Stimulated activated CD4-positive, alpha-beta T cell treated with anti-CD3 and anti-CD28 coated beads, Interleukin-1b, Interleukin-23, amount 100 ng/mL, for 4 hours (primary cell): ENCODE data around the gene NAA80.
A peak's percentile ranks its signal among the peaks of the same experiment; 100 is the strongest.

ENCODE experiments used
- DNase-seq, 2 donors: peaks; one replicate each; pipeline ENCODE4 v3.0.0-alpha.2; 2020; ENCODE audit warnings: low read depth in 2 of 2

Gene NAA80

DNA sequence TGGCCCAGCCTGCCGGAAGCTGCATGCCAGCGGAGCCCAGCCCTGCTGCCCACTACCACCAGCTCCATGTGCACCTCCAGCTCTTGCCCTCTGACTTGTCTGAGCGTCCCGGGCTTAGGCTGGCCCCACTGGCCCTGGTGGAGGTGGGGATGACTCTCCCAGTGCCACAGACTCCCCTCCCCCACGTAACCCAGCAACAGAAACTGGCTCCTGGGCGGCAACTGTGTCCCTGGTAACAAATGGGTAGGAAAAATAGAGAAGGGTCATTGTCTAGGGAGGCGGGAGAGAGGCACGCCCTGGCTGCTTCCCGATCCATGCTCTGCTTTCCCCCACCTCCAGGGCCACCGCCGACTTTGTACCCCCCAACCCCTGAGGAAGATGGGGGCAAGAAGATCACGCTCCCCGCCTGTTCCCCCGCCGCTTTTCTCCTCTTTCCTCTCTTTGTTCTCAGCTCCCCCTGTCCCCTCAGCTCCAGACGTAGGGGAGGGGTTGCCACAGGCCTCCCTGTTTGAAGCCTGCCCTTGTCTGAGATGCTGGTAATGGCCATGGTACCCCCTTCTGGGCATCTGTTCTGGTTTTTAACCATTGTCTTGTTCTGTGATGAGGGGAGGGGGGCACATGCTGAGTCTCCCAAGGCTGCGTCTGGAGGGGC lies 41.0 kb downstream of the NAA80 start:
- DNase-seq, result no peak

DNA sequence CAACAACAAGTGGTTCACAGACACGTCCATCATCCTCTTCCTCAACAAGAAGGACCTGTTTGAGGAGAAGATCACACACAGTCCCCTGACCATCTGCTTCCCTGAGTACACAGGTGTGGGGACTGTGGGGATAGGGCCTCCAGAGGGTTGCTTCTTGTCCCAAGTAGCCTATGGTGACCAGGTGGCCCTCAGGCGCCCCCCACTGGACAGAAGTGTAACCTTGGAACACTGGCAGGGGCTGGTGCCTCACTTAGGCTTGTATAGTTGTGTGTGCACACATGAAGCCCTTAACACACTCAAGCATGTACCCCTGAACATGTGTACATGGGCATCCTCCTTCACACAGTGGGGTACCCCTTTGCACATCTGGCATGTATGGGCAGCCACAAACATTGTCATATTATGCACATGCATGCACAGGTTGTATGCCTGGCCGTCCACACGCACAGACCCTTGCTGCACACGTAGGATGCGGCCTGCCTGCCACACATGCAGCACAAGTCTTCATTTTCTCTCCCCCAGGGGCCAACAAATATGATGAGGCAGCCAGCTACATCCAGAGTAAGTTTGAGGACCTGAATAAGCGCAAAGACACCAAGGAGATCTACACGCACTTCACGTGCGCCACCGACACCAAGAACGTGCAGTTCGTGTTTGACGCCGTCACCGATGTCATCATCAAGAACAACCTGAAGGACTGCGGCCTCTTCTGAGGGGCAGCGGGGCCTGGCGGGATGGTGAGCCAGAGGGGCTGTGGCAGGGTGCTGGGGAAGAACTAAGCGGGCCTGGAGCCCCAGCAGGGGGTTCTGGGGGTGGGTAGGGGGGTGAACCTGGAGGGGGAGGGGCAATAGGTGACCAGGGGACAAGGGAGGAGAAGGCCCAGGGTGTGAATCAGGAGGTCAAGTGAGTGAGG lies 42.0 kb downstream of the NAA80 start:
- DNase-seq, result no peak

DNA sequence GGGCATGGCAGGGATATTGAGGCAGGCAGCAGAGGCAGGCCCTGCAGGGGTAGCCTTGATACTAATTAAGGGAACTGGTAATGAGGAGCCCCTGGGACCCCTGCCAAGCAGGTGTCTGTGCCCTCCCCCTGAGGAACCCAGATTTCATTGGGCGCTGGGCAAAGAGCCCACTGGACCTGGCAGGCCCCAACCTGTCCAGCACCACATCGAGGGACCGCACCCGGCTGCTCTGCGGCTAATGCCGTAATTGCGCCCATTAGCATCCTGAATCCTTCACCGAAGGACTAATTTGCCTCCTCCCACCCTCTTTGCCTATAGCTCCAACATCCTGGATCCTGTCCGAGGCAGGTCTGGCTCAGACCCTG lies 44.0 kb downstream of the NAA80 start:
- no peak for DNase-seq

DNA sequence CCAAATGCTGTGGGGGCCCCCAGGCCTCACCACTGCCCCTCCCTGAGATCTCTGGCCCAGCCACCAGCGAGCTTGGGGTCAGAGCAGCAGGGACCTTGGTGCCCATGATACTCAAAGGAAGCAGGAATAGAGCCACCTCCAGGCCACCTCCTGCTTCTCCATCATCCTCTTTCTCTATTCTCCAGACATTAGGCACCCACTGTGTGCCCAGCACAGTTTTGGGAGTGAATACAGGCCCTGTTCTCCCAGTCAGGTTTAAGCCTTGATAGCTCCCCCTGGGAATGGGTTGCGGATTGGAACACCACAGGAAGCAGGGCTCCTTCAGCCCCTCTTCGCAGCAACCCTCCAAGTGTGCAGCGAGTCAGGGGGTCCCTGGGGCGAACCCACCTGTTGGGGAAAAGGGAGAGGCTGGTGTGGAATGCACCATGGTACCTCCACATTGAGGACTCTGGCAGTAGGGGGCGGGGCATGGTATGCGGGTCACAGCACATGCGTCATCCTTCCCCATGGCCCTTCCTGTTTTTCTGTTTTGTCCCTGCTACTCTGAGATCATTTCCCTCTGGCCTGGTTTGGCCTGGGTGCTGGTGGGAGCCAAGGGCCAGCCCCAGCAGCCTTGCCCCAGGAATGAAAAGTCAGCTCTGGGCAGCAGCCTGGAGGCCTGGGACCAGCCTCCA lies 44.5 kb downstream of the NAA80 start:
- no peak for DNase-seq

DNA sequence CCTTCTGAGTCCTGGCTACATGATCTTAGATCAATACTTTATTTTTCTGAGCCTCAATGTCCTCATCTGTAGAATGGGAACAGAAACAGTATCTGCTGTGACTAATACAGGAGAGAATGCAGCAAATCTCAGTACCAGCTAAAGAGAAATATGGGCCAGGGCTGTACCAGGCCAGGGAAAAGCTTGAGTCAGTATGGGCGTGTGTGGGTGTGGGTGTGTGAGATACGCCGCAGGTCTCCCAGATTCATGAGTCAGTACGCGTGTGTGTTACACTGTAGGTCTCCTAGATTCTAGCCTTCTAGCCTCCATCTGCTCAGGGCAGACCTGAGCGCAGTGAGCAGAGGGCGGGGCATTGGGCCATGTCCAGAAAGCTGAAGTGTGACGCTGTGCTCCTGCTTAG lies 48.0 kb downstream of the NAA80 start:
- no peak for DNase-seq

DNA sequence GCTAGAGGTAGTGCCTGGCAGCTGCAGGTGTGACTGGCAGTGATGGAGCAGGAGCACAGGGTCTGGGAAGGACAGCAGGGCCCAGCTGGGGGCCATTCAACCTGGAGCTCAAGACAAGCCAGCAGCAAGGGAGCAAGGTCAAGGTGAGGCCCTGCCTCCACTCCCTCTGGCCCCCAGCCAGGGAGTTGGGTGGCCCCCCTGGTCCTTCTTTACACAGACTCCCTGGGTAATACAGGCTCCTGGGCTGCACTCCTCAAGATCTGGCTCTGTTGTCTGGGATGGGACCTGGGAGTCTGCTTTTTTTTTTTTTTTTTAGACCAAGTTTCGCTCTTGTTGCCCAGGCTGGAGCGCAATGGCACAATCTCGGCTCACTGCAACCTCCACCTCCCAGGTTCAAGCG lies 48.7 kb downstream of the NAA80 start:
- DNase-seq, result no peak

DNA sequence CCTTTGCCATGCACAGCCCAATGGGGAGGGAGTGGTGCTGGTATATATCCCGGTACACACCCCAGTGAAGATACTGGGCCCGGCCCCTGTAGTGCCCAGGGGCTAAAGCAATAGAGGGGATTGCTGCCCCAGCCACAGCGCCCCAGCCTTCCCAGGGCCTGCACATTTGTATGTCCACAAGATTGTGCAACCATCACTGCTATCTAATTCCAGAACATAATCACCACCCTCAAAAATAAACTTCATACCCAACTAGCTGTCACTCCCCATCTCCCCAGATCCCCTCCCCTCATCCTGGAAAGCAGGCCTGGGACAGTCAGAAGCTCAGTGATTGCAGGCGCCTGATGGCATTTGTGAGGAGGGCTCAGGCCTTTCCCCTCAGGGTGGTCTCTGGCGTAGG lies 49.7 kb downstream of the NAA80 start:
- no peak for DNase-seq

DNA sequence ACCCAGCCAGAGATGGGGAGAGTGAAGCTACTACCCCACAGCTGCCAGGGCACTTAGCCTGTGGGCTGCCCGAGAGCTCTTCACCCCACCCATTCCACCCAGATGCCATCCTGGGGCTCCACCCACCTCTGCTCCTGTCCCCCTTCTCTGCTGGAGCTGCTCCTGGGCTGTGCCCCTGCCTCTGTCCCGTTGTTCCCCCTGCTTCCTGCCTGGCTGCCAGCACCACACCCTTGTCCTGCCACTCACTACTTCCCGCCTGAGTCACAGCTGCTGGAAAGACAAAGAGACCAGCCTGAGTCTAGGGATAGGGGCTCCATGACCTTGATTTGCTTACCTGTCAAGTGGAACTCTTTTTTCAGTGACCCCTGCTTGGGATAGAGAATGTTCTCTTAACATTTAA lies 50.8 kb downstream of the NAA80 start:
- DNase-seq, result no peak

DNA sequence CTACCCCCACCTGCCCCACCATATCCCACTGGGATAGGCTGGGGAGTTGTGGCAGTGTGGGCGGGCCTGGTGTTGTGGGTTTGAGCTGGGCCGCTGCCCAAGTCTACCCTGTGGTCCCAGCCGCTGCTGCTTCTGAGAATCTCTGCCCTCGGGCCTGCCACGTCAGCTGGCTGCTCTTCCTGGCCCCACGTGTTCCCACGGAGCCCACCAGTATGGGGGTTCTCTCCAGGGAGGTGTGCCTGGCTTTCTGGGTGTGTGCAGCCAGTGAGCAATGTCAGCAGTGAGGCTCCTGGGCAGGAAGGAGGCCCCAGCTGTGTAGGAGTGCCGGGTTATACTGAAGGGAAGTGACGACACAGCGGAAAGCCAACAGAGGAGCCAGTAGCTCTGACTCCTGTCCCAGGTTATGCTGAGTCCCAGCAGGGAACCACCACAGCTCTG lies 52.7 kb downstream of the NAA80 start:
- peak; percentile 66 to 72 for DNase-seq
